ENCODE measurements around the gene PRKAG2. TPM values are rescaled to one million over a fixed set of nuclear protein-coding genes. Genes with fewer than 3 reads are reported as not detected.

The PRKAG2 gene
- total and polyA plus RNA-seq, 2 of the 8 experiments (the other 6 are each of a cell fraction or from before 2014, with no cell fraction given), result 7.5 to 18.1 TPM

DNA sequence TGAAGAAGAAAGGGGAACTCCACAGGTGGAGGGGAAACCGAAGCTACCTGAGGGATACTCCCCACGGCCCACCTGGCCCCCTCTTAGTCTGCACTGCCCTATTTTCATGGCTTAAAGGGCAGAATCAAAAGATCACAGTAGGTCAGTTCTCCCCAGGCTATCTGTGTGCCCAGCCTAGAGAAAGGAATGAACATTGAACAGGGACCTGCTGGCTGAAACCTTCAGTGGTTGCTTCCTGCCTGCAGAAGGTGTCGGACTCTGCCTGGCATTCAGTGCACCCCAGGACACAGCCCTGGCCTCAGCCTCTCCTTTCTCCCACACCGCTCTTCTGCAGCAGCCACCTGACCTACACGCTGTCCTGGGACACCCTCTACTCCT lies 74.5 kb downstream of the PRKAG2 start:
- Histone ChIP-seq H3K9me3 (ENCODE audit: insufficient read depth in 2 of 2, low read depth in 1 of 2, low read length in 1 of 2) (no peaks in the 10 kb centered on the region), H4K91ac (replicated peaks; ENCODE audit: insufficient read length, low read length) (no peak overlapping the region), H3K18ac (ENCODE audit: extremely low read depth, low read length) (no peak overlapping the region), H3K4me1 (replicated peaks in 1 of 4; ENCODE audit: control insufficient read depth in 3 of 4, insufficient read depth in 4 of 4, low read length in 3 of 4) (no peaks in the 10 kb centered on the region), H2AK5ac (ENCODE audit: low read depth, low read length) (no peak overlapping the region), H2BK12ac (ENCODE audit: low read depth, low read length) (no peak overlapping the region), H3K4me3 (ENCODE audit: extremely low read depth in 1 of 4, insufficient read depth in 2 of 4, low read depth in 3 of 4, low read length in 4 of 4) (no peak overlapping the region), H3K4me2 (ENCODE audit: insufficient read depth in 1 of 2, low read depth in 2 of 2, low read length in 2 of 2) (no peak overlapping the region), H3K4ac (replicated peaks; ENCODE audit: insufficient read length, low read depth, low read length) (no peak overlapping the region), H3K56ac (replicated peaks; ENCODE audit: insufficient read length, low read depth, low read length) (no peak overlapping the region), H4K20me1 (replicated peaks in 1 of 2; ENCODE audit: control insufficient read depth in 1 of 2, insufficient read depth in 2 of 2, low read length in 2 of 2) (no peaks in the 10 kb centered on the region), H4K5ac (ENCODE audit: insufficient read length, low read depth, low read length) (no peak overlapping the region), H2BK5ac (ENCODE audit: low read depth, low read length) (no peak overlapping the region), H3K9ac (replicated peaks in 1 of 4; ENCODE audit: extremely low read depth in 1 of 4, low read depth in 3 of 4, low read length in 3 of 4) (no peak overlapping the region), H3K23ac (ENCODE audit: insufficient read length) (no peak overlapping the region), H3K14ac (ENCODE audit: insufficient read length) (no peak overlapping the region), H3K36me3 (ENCODE audit: control insufficient read depth in 2 of 4, insufficient read depth in 4 of 4, low read length in 3 of 4) (no peaks in the 10 kb centered on the region), H3K79me2 (ENCODE audit: control insufficient read depth in 1 of 2, insufficient read depth in 2 of 2, low read length in 2 of 2) (no peaks in the 10 kb centered on the region), H3K79me1 (ENCODE audit: low read depth, low read length) (no peaks in the 10 kb centered on the region), H2BK15ac (ENCODE audit: low read length) (no peak overlapping the region), H3K27ac (ENCODE audit: low read depth, low read length) (no peak overlapping the region), H2AFZ (ENCODE audit: low read length) (no peak overlapping the region), H4K8ac (ENCODE audit: extremely low read depth, insufficient read depth, low read length) (no peak overlapping the region), H2BK120ac (replicated peaks; ENCODE audit: low read depth, low read length) (no peak overlapping the region), H3K27me3 (replicated peaks in 1 of 4; ENCODE audit: control insufficient read depth in 3 of 4, extremely low read depth in 1 of 4, insufficient read depth in 3 of 4, low read length in 3 of 4) (no peaks in the 10 kb centered on the region), H2BK20ac (ENCODE audit: low read length) (no peak overlapping the region), H3K23me2 (ENCODE audit: low read depth, low read length) (no peaks in the 10 kb centered on the region)
- ChIA-PET POLR2A (ENCODE audit: partially characterized antibody) (no interaction called here), CTCF (ENCODE audit: partially characterized antibody) (no interaction called here)
- no peak for DNase-seq (ENCODE audit: low read depth in 1 of 2, low spot score in 2 of 2)
- FAIRE-seq, result no peak
- no peak for TF ChIP-seq SIRT6 (IDR thresholded peaks at IDR 0.05; ENCODE audit: low read length)
- no peak for TF ChIP-seq POLR2A (IDR thresholded peaks at IDR 0.05; ENCODE audit: control extremely low read depth in 1 of 2, low read depth in 2 of 2, low read length in 2 of 2)
- no peak for TF ChIP-seq MAFK (IDR thresholded peaks at IDR 0.05; ENCODE audit: low read depth, low read length)
- TF ChIP-seq NANOG (IDR thresholded peaks at IDR 0.05; ENCODE audit: insufficient read depth, low read depth, low read length, poor library complexity, severe bottlenecking), result no peak
- TF ChIP-seq, protein P1, sequence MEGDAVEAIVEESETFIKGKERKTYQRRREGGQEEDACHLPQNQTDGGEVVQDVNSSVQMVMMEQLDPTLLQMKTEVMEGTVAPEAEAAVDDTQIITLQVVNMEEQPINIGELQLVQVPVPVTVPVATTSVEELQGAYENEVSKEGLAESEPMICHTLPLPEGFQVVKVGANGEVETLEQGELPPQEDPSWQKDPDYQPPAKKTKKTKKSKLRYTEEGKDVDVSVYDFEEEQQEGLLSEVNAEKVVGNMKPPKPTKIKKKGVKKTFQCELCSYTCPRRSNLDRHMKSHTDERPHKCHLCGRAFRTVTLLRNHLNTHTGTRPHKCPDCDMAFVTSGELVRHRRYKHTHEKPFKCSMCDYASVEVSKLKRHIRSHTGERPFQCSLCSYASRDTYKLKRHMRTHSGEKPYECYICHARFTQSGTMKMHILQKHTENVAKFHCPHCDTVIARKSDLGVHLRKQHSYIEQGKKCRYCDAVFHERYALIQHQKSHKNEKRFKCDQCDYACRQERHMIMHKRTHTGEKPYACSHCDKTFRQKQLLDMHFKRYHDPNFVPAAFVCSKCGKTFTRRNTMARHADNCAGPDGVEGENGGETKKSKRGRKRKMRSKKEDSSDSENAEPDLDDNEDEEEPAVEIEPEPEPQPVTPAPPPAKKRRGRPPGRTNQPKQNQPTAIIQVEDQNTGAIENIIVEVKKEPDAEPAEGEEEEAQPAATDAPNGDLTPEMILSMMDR (IDR thresholded peaks at IDR 0.05; ENCODE audit: control extremely low read depth in 1 of 3, insufficient read depth in 1 of 3, low read depth in 1 of 3, low read length in 3 of 3), result no peak
- TF ChIP-seq, protein P2, sequence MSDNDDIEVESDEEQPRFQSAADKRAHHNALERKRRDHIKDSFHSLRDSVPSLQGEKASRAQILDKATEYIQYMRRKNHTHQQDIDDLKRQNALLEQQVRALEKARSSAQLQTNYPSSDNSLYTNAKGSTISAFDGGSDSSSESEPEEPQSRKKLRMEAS (IDR thresholded peaks at IDR 0.05), result no peak
- no peak for TF ChIP-seq BRCA1 (IDR thresholded peaks at IDR 0.05; ENCODE audit: low read depth, low read length)
- no peak for TF ChIP-seq CBX5 (IDR thresholded peaks at IDR 0.05; ENCODE audit: low read depth, low read length)
- no peak for TF ChIP-seq SIN3A (conservative IDR thresholded peaks at IDR 0.05 in 1 of 2, IDR thresholded peaks at IDR 0.05 in 1 of 2; ENCODE audit: low read depth in 1 of 2, low read length in 2 of 2)
- WGBS, 2 experiments (ENCODE audit: extremely low coverage in 1 of 2, insufficient coverage in 1 of 2, insufficient read length in 1 of 2, insufficient replicate concordance in 2 of 2, low coverage in 1 of 2, low lambda C conversion rate in 2 of 2, missing lambda C conversion rate in 1 of 2), result 81% methylated on average over 5 of the region's 5 CpGs; no CpG with 5 or more reads in 1 of the 2 experiments

All from H1 (cell line).